Measurements from ENCODE around the gene NDUFA13.

Gene NDUFA13

DNA sequence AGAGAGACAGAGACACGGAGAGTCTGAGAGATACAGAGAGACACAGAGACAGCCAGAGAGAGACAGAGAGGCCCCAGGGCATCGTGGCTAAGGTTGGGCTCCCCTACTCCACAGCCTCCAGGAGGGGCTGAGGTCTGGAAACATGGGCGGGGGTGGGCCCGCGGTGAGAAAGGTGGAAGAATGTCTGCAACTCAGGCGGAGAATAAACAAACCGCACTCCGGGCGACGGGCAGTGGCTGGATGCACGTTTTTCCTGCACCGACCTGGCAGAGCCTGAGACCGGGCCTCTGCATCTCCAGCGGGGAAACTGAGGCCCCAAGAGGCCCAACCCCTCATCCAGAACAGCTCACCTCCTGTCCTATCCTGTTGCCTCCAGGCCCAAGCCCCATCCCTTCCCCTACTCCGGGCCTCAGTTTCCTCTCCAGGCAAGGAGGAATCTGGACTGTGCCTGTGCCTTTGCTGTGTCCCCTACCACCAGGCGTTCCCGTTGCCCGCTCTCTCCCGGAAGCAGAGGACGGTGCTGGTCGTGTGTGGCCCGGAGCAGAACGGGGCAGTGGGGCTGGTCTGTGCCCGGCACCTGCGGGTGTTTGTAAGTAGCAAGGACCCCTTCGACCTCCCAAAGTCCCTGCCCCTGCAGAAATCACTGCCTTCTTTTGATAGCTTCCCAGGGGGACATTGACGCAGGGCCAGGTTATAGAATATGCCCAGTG lies 18.7 kb downstream of the NDUFA13 start:
- DNase-seq: no peak

DNA sequence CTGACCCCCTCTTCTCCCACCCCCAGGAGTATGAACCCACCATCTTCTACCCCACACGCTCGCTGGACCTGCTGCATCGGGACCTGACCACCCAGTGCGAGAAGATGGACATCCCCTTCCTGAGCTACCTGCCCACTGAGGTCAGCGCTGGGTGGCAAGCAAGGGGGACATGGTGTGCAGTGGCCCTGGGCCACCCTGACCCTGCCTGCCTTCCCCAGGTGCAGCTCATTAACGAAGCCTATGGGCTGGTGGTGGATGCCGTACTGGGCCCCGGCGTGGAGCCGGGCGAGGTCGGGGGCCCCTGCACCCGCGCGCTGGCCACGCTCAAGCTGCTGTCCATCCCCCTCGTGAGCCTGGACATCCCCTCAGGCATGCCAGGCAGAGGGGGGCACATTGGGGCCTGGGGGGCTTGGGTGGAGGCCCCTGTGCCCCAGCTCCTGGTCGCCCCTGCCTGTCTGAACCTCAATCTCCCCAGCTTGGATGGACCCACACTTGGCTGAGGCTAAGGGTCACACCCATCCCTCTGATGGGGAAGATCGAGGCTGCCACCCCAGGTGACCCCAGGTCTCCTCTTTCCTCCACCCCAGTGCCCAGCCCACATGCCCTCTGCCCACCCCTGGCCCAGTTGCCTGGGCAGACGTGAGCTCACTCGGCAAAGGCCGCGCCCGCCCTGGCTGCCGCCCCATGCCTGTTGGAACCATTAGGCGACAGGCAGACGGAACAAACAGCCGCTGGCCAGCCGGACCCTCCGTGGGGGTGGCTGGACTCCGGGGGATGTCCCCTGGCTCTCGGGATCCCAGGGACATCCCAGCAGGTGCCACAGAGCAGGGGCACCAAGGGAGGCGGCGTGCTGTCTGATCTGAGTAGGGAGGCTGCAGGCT lies 19.5 kb downstream of the NDUFA13 start:
- no peak for DNase-seq

GRCh38 chr19:19537075-19538048 lies 21.3 kb downstream of the NDUFA13 start:
- no peak for DNase-seq

- DNase-seq: peak; percentile 20 to 56
Observed at GRCh38 chr19:19538061-19538784, 22.2 kb downstream of the NDUFA13 start, which contains the start of gene CILP2. Gene CILP2 (plus strand): TSS chr19:19538265. CDS start chr19:19538350, 85 bp downstream.

- peak in 1 of 2 experiments; percentile 24 for DNase-seq
Observed at GRCh38 chr19:19538785-19539166, 22.8 kb downstream of the NDUFA13 start.

DNA sequence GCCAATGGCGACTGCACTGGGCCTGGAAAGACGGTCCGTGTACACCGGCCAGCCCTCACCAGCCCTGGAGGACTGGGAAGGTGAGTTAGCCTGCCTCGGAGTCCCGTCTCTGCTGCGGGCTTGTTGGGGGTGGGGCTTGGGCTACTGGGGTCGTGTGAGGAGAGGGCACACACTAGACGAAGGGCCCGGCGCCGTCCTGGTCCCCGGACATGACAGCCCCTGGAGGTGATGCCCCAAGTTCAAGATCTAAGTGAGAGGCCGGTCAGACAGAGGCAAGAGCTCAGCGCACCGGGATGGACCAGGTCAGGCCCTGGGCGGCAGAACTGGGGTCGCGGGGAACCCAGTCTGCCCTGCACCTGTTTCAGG lies 23.7 kb downstream of the NDUFA13 start:
- no peak for DNase-seq

DNA sequence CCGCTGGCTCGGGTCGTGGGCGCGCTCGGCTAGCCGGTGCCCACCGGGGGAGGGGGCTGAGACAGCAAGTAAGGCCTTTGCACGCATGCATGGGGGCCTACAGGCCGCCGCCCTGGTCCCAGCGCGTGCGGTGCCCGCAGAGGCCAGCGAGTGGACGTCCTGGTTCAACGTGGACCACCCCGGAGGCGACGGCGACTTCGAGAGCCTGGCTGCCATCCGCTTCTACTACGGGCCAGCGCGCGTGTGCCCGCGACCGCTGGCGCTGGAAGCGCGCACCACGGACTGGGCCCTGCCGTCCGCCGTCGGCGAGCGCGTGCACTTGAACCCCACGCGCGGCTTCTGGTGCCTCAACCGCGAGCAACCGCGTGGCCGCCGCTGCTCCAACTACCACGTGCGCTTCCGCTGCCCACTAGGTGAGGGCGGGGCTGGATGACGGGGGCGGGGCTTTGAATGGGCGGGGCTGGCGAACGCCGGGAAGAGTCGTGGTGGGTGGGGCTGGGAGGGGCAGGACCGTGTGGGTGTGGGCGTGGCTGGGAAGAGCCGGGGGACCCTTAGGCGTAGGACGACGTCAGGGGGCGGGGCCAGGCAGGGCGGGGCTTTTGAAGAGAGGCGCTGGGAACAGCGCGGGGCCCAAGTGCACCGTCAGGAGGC lies 24.2 kb downstream of the NDUFA13 start:
- peak; percentile 41 to 70 for DNase-seq

- peak in 1 of 2 experiments; percentile 32 for DNase-seq
Observed at GRCh38 chr19:19540715-19541515, 24.9 kb downstream of the NDUFA13 start.

DNA sequence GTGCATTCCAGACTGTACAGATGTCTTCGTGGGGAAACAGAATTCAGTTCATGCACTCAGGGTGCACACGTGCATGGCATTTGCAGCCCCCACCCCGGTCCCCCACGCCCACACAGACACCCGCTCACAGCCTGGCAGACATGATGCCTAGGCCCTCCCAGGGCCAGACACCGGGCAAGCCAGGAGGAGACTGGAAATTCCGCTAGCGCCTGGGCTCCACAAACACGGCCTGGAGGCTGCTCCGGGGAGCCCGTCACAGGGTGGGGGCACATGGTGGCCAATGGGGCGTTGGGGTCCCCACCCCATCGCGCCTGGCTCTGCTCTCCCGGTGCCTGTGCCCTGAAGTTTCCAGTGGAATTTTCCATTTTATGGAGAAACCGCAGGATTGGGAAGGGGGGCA lies 25.6 kb downstream of the NDUFA13 start:
- no peak for DNase-seq

DNA sequence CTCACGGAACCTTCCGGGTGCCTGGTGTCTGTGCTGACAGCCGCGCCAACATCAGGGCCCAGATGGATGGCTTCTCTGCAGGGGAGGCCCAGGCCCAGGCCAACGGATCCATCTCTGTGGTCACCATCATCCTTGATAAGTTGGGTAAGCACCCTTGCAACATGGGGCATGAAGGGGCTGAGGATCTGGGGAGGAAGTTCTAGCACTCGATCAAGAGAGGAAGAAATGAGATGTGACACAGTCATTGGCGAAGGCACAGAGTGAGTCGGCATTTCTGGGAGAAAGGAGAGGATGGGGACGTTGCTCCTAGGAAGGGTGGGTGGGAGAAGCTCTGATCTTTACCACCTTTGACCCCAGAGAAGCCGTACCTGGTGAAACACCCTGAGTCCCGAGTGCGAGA lies 26.5 kb downstream of the NDUFA13 start:
- no peak for DNase-seq

- no peak for DNase-seq
Observed at GRCh38 chr19:19543101-19543500, 27.1 kb downstream of the NDUFA13 start.

DNA sequence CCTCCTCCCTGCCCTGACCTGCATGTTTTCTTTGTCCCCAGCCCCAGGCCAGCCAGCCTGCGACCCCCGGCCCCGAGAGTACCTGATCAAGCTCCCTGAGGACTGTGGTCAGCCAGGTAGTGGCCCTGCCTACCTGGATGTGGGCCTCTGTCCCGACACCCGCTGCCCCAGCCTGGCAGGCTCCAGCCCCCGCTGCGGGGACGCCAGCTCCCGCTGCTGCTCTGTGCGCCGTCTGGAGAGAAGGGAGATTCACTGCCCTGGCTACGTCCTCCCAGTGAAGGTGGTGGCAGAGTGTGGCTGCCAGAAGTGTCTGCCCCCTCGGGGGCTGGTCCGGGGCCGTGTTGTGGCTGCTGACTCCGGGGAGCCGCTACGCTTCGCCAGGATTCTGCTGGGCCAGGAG lies 27.6 kb downstream of the NDUFA13 start:
- no peak for DNase-seq

- no peak for DNase-seq
Observed at GRCh38 chr19:19544257-19544953, 28.4 kb downstream of the NDUFA13 start.

- no peak for DNase-seq
Observed at GRCh38 chr19:19544954-19545591, 29.0 kb downstream of the NDUFA13 start.

GRCh38 chr19:19545707-19546106 lies 29.7 kb downstream of the NDUFA13 start:
- no peak for DNase-seq

- no peak for DNase-seq
Observed at GRCh38 chr19:19546751-19547162, 30.7 kb downstream of the NDUFA13 start.

GRCh38 chr19:19547674-19548336 lies 31.8 kb downstream of the NDUFA13 start:
- no peak for DNase-seq

- DNase-seq: no peak
Observed at GRCh38 chr19:19548915-19549759, 33.1 kb downstream of the NDUFA13 start.
